HUES6 (cell line): Measurements from ENCODE around the gene KCNJ8.
"Not testable (repeated sequence)": the region's sequence is repeated elsewhere in the genome, so short reads cannot be mapped to it uniquely, and the experiment has no call there.

Source experiments
- H3K27ac ChIP-seq: 2 replicates; pipeline ENCODE4 v1.7.0; 2013; ENCODE audit warnings: low read depth, mild to moderate bottlenecking, low read length, inconsistent platforms
- H3K27me3 ChIP-seq: 2 replicates; pipeline ENCODE4 v1.6.1; 2013; ENCODE audit warnings: low read length; ENCODE audit not compliant: control insufficient read depth, insufficient read depth
- H3K36me3 ChIP-seq: 2 replicates; pipeline ENCODE4 v1.6.1; 2013; ENCODE audit warnings: low read length; ENCODE audit not compliant: control insufficient read depth, insufficient read depth
- H3K4me1 ChIP-seq: 2 replicates; pipeline ENCODE4 v1.6.1; 2013; ENCODE audit warnings: low read length; ENCODE audit not compliant: control insufficient read depth, insufficient read depth
- H3K4me3 ChIP-seq: 2 replicates; pipeline ENCODE4 v1.5.1; 2013; ENCODE audit warnings: low read depth, low read length
- H3K9ac ChIP-seq: one replicate; pipeline ENCODE4 v1.6.1; 2013; ENCODE audit warnings: mild to moderate bottlenecking, low read length
- H3K9me3 ChIP-seq: 2 replicates; pipeline ENCODE4 v1.6.1; 2013; ENCODE audit warnings: low read depth, low read length; ENCODE audit not compliant: control insufficient read depth, insufficient read depth

The KCNJ8 gene

DNA sequence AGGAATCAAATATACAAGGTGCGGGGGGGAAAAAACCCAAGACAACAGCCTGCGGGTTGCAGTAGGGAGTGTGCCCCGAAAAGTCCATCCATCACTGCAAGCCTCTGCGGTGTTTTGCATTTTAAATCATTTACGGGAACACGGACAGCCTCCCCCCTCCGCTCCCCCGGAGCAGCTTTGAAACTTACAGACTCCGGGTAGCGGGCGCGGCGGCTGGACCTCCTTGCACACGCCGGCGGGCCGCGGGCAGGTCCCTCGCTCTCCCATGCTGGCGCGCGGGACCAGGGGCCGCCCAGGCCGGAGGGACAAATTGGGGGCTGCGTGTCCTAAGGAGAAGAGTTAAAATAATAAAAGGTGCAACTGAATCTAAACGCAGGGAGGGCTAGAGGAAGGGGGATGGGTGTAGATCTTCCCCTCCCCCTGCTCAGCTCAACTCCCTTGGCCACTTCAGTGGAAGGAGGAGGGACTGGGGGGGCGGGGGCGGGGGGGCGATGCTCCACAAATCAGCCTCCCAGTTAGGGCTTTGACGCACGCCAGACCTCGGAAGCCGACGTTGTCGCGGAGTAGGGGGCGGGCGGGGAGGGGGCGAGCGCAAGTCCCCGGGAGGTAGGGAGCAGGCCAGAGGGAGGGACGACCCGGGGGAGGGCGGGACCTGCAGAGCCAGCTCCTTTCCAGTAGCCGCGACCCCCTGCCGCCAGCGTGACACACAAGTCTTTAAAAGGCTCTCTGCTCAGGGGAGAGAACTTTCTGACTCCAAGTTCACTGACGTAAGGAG lies at the start of gene KCNJ8:
Gene KCNJ8, minus strand, starts transcription at position 349 of the 775 bp plus-strand sequence. CDS start 1,090 bp downstream, outside the sequence.
- H3K4me1 ChIP-seq: peaks cover 8% of the 10 kb centered on the region; the same call in 1 of the 2 replicates
- H3K4me3 ChIP-seq: peak within 1 kb of the TSS; percentile 74
- H3K27ac ChIP-seq: no peak within 1 kb of the TSS
- H3K36me3 ChIP-seq: no peaks in the 10 kb centered on the region
- H3K9me3 ChIP-seq: no peaks in the 10 kb centered on the region
- no peak within 1 kb of the TSS for H3K9ac ChIP-seq
- H3K27me3 ChIP-seq: peaks cover 34% of the 10 kb centered on the region

- Histone ChIP-seq H3K9me3 (no peaks in the 10 kb centered on the region), H3K4me1 (no peaks in the 10 kb centered on the region), H3K4me3 (no peak overlapping the region), H3K27me3 (no peaks in the 10 kb centered on the region), H3K9ac (no peak overlapping the region), H3K36me3 (no peaks in the 10 kb centered on the region), H3K27ac (no peak overlapping the region)
Observed at GRCh38 chr12:21823581-21823980, 49.1 kb upstream of the KCNJ8 start.

DNA sequence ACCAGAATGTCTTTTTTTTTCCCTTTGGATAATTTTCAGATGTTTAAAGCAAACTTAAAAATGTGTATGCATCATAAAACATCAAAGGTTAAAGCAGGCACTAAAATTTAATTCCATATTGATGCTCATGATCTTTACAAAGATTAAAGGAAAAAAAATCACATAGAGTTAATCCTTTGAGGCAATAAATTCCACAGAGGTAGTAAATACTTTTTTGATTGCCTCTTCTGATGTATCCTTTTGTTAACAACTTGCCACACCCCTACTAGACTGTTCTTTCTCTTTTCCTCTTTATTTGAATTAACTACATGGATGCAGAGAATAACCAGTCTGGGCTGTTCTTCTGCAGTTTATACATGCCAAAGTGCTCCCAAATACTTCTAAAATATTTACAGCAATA lies 45.2 kb upstream of the KCNJ8 start:
- Histone ChIP-seq H3K9ac (no peak overlapping the region), H3K4me3 (no peak overlapping the region), H3K4me1 (no peaks in the 10 kb centered on the region), H3K27ac (no peak overlapping the region), H3K27me3 (no peaks in the 10 kb centered on the region), H3K9me3 (no peaks in the 10 kb centered on the region), H3K36me3 (no peaks in the 10 kb centered on the region)

DNA sequence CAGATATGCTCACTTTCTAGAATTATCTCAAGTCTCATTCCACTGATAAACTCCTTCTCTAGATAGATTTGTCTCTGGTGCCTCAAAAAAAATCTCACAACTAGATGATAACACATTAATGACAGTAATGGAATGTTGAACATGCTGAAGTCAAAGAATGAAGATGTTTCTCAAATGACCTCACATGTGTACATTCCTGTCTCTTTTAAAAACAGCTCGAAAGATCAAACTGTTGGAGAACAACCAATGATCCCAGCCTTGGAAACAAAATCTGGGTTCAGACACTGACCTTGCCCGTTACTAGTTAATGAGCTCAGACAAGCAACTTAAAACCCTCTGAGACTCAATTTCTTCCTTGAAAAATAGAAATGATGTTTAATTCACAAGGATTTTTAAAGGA lies 44.7 kb upstream of the KCNJ8 start:
- no peak overlapping the region for H3K27ac ChIP-seq
- H3K4me3 ChIP-seq: no peak overlapping the region
- H3K4me1 ChIP-seq: no peaks in the 10 kb centered on the region
- H3K9me3 ChIP-seq: no peaks in the 10 kb centered on the region
- H3K36me3 ChIP-seq: no peaks in the 10 kb centered on the region
- no peak overlapping the region for H3K9ac ChIP-seq
- H3K27me3 ChIP-seq: no peaks in the 10 kb centered on the region

GRCh38 chr12:21818627-21819026 lies 44.1 kb upstream of the KCNJ8 start:
- Histone ChIP-seq H3K4me1 (no peaks in the 10 kb centered on the region), H3K36me3 (no peaks in the 10 kb centered on the region), H3K9me3 (no peaks in the 10 kb centered on the region), H3K27ac (no peak overlapping the region), H3K4me3 (no peak overlapping the region), H3K9ac (no peak overlapping the region), H3K27me3 (no peaks in the 10 kb centered on the region)

DNA sequence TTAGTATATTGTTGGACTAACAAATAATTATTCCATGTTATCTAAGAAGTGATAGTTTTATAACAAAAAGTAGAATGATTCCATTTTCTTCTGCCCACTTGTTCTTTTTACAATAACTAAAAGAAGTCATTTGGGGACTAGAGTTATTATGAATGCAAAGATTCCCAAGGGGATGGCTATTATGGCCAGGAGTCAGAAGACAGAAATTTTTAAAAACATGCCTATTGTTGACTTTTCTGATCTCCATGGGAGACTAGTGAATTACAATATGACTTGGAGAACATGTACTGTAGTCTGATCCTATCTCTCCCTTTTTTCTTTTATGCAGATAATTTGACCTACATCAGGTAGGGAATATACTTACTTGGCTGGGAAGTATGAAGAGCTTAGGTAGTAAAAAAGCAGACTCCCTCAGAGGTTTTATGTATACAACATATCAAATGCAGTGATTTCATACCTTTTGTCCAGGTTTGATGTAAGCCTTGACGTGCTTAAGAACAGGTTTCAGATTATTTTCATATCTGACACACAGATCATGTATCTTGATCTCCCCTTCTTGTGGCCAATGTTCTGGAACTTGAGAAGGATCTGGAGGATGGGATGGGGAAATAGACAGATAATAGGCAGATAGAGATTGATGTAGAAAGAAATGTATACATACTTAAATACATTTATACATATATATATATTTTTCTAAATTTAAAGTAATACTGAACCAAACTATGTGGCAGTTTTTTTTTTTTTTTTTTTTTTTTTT lies 41.0 kb upstream of the KCNJ8 start:
- H3K27me3 ChIP-seq: no peaks in the 10 kb centered on the region
- H3K27ac ChIP-seq: no peak overlapping the region
- H3K9ac ChIP-seq: no peak overlapping the region
- no peaks in the 10 kb centered on the region for H3K4me1 ChIP-seq
- H3K9me3 ChIP-seq: no peaks in the 10 kb centered on the region
- H3K36me3 ChIP-seq: no peaks in the 10 kb centered on the region
- H3K4me3 ChIP-seq: no peak overlapping the region

- Histone ChIP-seq H3K4me3 (no peak overlapping the region), H3K27ac (no peak overlapping the region), H3K36me3 (no peaks in the 10 kb centered on the region), H3K9ac (no peak overlapping the region), H3K27me3 (no peaks in the 10 kb centered on the region), H3K9me3 (no peaks in the 10 kb centered on the region), H3K4me1 (no peaks in the 10 kb centered on the region)
Observed at GRCh38 chr12:21814814-21815213, 40.3 kb upstream of the KCNJ8 start.

DNA sequence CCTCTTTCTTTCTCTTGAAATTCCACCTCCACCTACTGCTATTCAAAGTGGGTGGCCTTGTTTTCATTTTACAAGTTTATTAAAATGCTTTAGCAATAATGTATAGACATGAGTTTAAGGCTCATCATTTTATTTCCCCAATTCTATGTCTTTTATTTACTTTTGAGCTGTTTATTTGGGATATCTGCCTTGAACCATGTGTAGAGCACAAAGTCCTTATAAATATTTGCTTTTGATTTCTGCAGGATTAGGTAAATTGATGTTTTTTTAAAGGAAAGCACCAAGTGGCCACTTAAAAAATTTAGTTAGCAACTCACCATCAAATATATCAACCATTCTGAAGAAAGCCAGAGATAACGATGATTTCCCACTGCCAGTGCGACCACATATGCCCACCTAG lies 39.8 kb upstream of the KCNJ8 start:
- Histone ChIP-seq H3K9me3 (no peaks in the 10 kb centered on the region), H3K9ac (no peak overlapping the region), H3K4me1 (no peaks in the 10 kb centered on the region)

DNA sequence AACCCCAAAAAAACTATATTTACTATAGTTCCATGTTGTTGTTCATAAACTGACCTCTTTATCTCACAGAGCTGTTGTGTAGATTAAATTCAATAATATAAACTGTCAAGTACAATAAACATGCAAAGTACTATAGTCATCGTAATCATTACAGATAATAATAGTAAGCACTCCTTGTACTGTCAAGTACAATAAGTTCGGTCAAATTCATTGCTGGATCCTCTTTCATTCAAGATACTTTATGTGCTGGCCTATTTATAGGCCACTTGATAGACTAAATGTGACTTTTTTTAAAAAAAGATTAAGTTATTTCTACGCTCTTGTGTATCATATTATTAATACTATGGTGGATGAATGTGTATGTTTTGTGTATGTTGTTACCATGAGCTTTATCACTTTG lies 39.2 kb upstream of the KCNJ8 start:
- no peaks in the 10 kb centered on the region for H3K36me3 ChIP-seq
- H3K27ac ChIP-seq: no peak overlapping the region
- no peaks in the 10 kb centered on the region for H3K4me1 ChIP-seq
- H3K4me3 ChIP-seq: no peak overlapping the region
- H3K27me3 ChIP-seq: no peaks in the 10 kb centered on the region
- no peaks in the 10 kb centered on the region for H3K9me3 ChIP-seq
- no peak overlapping the region for H3K9ac ChIP-seq

More for the DNA sequence above, 39.8 kb upstream of the KCNJ8 start:
- Histone ChIP-seq H3K36me3 (no peaks in the 10 kb centered on the region), H3K27me3 (no peaks in the 10 kb centered on the region), H3K4me3 (no peak overlapping the region), H3K27ac (no peak overlapping the region)

- H3K4me1 ChIP-seq: no peaks in the 10 kb centered on the region
- H3K9ac ChIP-seq: no peak overlapping the region
- H3K27ac ChIP-seq: no peak overlapping the region
- H3K27me3 ChIP-seq: no peaks in the 10 kb centered on the region
- H3K9me3 ChIP-seq: no peaks in the 10 kb centered on the region
- H3K4me3 ChIP-seq: no peak overlapping the region
- H3K36me3 ChIP-seq: no peaks in the 10 kb centered on the region
Observed at GRCh38 chr12:21813125-21813524, 38.6 kb upstream of the KCNJ8 start.

DNA sequence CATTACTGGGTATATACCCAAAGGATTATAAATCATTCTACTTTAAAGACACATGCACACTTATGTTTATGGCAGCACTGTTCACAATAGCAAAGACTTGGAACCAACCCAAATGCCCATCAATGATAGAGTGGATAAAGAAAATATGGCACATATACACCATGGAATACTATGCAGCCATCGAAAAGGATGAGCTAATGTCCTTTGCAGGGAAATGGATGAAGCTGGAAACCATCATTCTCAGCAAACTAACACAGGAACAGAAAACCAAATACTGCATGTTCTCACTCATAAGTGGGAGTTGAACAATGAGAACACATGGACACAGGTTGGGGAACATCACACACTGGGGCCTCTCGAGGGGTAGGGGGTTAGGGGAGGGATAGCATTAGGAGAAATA lies 37.8 kb upstream of the KCNJ8 start:
- H3K4me1 ChIP-seq, H3K9me3 ChIP-seq, H3K4me3 ChIP-seq, H3K27ac ChIP-seq, H3K9ac ChIP-seq, H3K27me3 ChIP-seq, H3K36me3 ChIP-seq: not testable (repeated sequence)
